GM12872 (cell line): ENCODE measurements around the gene CD300A.

Experiments used
- CTCF ChIP-seq: IDR thresholded peaks from 3 replicates; pipeline ENCODE4 v1.5.1; 2011; ENCODE audit warnings: low read depth, mild to moderate bottlenecking, low read length, moderate library complexity; ENCODE audit not compliant: insufficient read depth

CD300A gene

GRCh38 chr17:74485841-74486240 is 19.4 kb downstream of the CD300A start:
- TF ChIP-seq CTCF: no peak

GRCh38 chr17:74490716-74491115 is 24.3 kb downstream of the CD300A start:
- TF ChIP-seq CTCF: no peak

GRCh38 chr17:74491626-74492025 is 25.2 kb downstream of the CD300A start:
- no peak for TF ChIP-seq CTCF

- peak; percentile 95 for TF ChIP-seq CTCF
Measured at GRCh38 chr17:74493331-74493833, 26.9 kb downstream of the CD300A start.

- TF ChIP-seq CTCF: no peak
Measured at GRCh38 chr17:74497471-74497870, 31.0 kb downstream of the CD300A start.

GRCh38 chr17:74499992-74500391 is 33.6 kb downstream of the CD300A start:
- TF ChIP-seq CTCF: no peak

GRCh38 chr17:74502861-74503260 is 36.4 kb downstream of the CD300A start:
- no peak for TF ChIP-seq CTCF
